Stomach (tissue), 9 donors: ENCODE measurements around the gene CYP17A1. TPM values are rescaled to one million over a fixed set of nuclear protein-coding genes. Genes with fewer than 3 reads are reported as not detected.
A peak's percentile ranks its signal among the peaks of the same experiment; 100 is the strongest.

Experiments
- DNase-seq, 2 donors: peaks; one replicate each; pipeline versions ENCODE4 v3.0.0 to v3.0.0-alpha.2; 2013 to 2019
- H3K27ac ChIP-seq, 5 donors: fragments of 200-600 bp in 4 of 5; sonication (generic) in 4 of 5; one replicate each; pipeline ENCODE4 v1.5.1; 2013 to 2019; ENCODE audit warnings: mild to moderate bottlenecking in 1 of 5, moderate library complexity in 1 of 5
- H3K27me3 ChIP-seq, 3 donors: fragments of 200-600 bp; sonication (generic); one replicate each; pipeline ENCODE4 v1.5.1; 2017 to 2019; ENCODE audit warnings: mixed run types in 1 of 3
- H3K36me3 ChIP-seq, 4 donors: fragments of 200-600 bp; sonication (generic); 1 replicate in 3 of 4; 2 replicates in 1 of 4; pipeline ENCODE4 v1.5.1; 2016 to 2019
- H3K4me1 ChIP-seq, 4 donors: fragments of 200-600 bp; sonication (generic); one replicate each; pipeline ENCODE4 v1.5.1; 2016 to 2019
- H3K4me3 ChIP-seq, 4 donors: fragments of 200-600 bp; sonication (generic) in 3 of 4; one replicate each; pipeline ENCODE4 v1.5.1; 2016 to 2019; ENCODE audit warnings: mild to moderate bottlenecking in 1 of 4
- H3K9me3 ChIP-seq, 4 donors: fragments of 200-600 bp; sonication (generic); one replicate each; pipeline ENCODE4 v1.5.1; 2016 to 2019
- EP300 ChIP-seq: sonication (generic); formaldehyde crosslinking; IDR thresholded peaks from one replicate; pipeline ENCODE4 v1.6.1; 2017; ENCODE audit warnings: antibody characterized with exemption
- POLR2A ChIP-seq, 4 donors: fragments of 450-650 bp; IDR thresholded peaks; one replicate each; pipeline ENCODE4 v1.6.1; 2016; ENCODE audit warnings: antibody characterized with exemption in 4 of 4, control low read depth in 2 of 4, mild to moderate bottlenecking in 1 of 4, moderate library complexity in 1 of 4
- POLR2AphosphoS5 ChIP-seq, 3 donors: sonication (generic); formaldehyde crosslinking; IDR thresholded peaks; one replicate each; pipeline ENCODE4 v1.6.1; 2016; ENCODE audit warnings: antibody characterized with exemption in 3 of 3
- WGBS, 5 donors: extraction: QIAGEN DNeasy Blood & Tissue Kit in 3 of 5; methylation state at CpG; one replicate each; pipeline versions ENCODE4 v1.1.5 to v1.1.7; 2013 to 2018; 5-methylcytosine and 5-hydroxymethylcytosine counted together
- intact Hi-C: fragments of 100-400 bp; cut with DNase I; formaldehyde crosslinking; loops from one replicate; pipeline ENCODE4 v1.15.1; 2023; ENCODE audit warnings: low total_unique reads
- polyA plus RNA-seq, 3 donors: library from polyadenylated mRNA; stranded (reverse); fragments of 200-250 nt; gene quantifications; one replicate each; pipeline ENCODE4 v1.2.3, GENCODE V29; 2013
- total RNA-seq, 5 donors: library from RNA; depleted of rRNA; stranded (reverse); fragments of >200 nt; gene quantifications; one replicate each; pipeline versions ENCODE4 v1.1.0 to v1.2.3, GENCODE V29; 2014 to 2016
- TF ChIP-seq, protein P1 (sequence below), 7 experiments: fragments of 450-650 bp in 4 of 7; fragments of 200-600 bp in 3 of 7; sonication (generic) in 3 of 7; IDR thresholded peaks; one replicate each; pipeline ENCODE4 v1.5.1; 2016 to 2019; ENCODE audit warnings: antibody characterized with exemption in 7 of 7, control low read depth in 2 of 7, mild to moderate bottlenecking in 1 of 7
- donor health status: healthy with polysubstance abuse.
- donor health status: Bipolar disorder and iron deficiency.
- donor health status: healthy.

CYP17A1 gene
- total and polyA plus RNA-seq, 8 donors: 0.30 to 106 (median 0.37) TPM; not detected in 5

GRCh38 chr10:102791754-102792395 is 45.3 kb downstream of the CYP17A1 start:
- H3K27me3 ChIP-seq: no peaks in the 10 kb centered on the region
- peaks cover 19 to 95% (median 59%) of the 10 kb centered on the region in 4 donors for H3K4me1 ChIP-seq
- no peak for TF ChIP-seq POLR2A (IDR thresholded peaks at IDR 0.05)
- no peak for TF ChIP-seq POLR2AphosphoS5 (IDR thresholded peaks at IDR 0.05)
- TF ChIP-seq EP300: no peak
- TF ChIP-seq, protein P1, sequence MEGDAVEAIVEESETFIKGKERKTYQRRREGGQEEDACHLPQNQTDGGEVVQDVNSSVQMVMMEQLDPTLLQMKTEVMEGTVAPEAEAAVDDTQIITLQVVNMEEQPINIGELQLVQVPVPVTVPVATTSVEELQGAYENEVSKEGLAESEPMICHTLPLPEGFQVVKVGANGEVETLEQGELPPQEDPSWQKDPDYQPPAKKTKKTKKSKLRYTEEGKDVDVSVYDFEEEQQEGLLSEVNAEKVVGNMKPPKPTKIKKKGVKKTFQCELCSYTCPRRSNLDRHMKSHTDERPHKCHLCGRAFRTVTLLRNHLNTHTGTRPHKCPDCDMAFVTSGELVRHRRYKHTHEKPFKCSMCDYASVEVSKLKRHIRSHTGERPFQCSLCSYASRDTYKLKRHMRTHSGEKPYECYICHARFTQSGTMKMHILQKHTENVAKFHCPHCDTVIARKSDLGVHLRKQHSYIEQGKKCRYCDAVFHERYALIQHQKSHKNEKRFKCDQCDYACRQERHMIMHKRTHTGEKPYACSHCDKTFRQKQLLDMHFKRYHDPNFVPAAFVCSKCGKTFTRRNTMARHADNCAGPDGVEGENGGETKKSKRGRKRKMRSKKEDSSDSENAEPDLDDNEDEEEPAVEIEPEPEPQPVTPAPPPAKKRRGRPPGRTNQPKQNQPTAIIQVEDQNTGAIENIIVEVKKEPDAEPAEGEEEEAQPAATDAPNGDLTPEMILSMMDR (IDR thresholded peaks at IDR 0.05): no peak
- no peak for DNase-seq
- H3K36me3 ChIP-seq: peaks cover 0 to 4% (median 0%) of the 10 kb centered on the region in 4 donors
- peak overlapping the region in 3 of 5 donors; percentile 17 to 57 (median 41) for H3K27ac ChIP-seq
- no peak overlapping the region for H3K4me3 ChIP-seq
- H3K9me3 ChIP-seq: no peaks in the 10 kb centered on the region
- intact Hi-C loops: no loop called here
- WGBS, 5 donors: 62 to 81% (median 73%) methylated on average over 8 of the region's 8 CpGs

DNA sequence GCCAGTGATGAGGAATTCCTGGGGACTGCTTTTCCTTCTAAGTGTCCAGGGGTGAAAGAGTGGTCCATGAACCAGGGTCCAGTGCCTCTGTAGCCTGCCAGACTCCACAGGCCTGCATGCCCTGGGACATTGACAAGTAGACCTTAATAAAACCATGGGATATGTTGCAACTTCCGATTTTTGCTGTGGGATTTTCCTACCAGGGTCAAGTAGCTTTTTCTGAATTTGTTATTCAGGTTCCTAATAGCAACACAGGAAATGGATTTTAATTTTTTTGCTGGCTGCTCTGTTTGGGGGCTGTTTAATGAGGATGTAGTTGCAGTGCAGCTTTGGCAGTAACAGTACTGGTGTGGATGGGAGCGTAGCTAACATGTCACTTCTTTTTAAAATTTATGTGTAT is 51.4 kb downstream of the CYP17A1 start:
- Histone ChIP-seq H3K4me1 (peaks cover 49 to 95% (median 70%) of the 10 kb centered on the region in 4 donors), H3K27me3 (no peaks in the 10 kb centered on the region), H3K36me3 (peaks cover 0 to 4% (median 0%) of the 10 kb centered on the region in 4 donors), H3K27ac (peak overlapping the region in 4 of 5 donors; percentile 40 to 92 (median 90)), H3K9me3 (no peaks in the 10 kb centered on the region), H3K4me3 (no peak overlapping the region)
- 52 to 80% (median 67%) methylated on average over 2 of the region's 2 CpGs for WGBS, 5 donors
- TF ChIP-seq EP300: no peak
- TF ChIP-seq POLR2AphosphoS5 (IDR thresholded peaks at IDR 0.05): peak in 1 of 3 donors; percentile 7
- intact Hi-C loops: no loop called here
- DNase-seq: peak in 1 of 2 donors; percentile 73

DNA sequence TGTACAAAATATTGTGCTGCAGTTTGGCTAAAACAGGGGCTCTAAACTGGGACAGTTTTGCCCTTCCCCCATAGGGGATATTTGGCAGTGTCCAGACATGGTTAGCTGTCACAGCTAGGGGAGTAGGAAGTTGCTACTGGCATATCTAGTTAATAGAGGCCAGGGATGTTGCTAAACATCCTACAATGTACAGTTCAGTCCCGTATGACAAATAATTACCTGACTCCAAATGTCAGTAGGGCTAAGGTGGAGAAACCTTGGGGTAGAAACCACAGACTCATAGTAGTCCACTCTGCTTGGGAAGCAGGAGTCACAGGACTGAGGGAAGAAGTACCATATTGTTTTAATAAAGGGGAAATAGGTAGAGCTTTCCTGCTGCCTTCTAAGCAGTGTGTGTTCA is 53.6 kb downstream of the CYP17A1 start:
- Histone ChIP-seq H3K27ac (peak overlapping the region; percentile 72 to 92 (median 89)), H3K36me3 (no peaks in the 10 kb centered on the region), H3K9me3 (no peaks in the 10 kb centered on the region), H3K27me3 (no peaks in the 10 kb centered on the region), H3K4me1 (peaks cover 68 to 97% (median 80%) of the 10 kb centered on the region in 4 donors), H3K4me3 (peak overlapping the region in 1 of 4 donors; percentile 10)
- 29 to 67% (median 52%) methylated on average over 1 of the region's 1 CpG for WGBS, 5 donors
- TF ChIP-seq POLR2AphosphoS5 (IDR thresholded peaks at IDR 0.05) (no peak), EP300 (no peak), POLR2A (IDR thresholded peaks at IDR 0.05) (no peak)
- TF ChIP-seq, protein P1 (IDR thresholded peaks at IDR 0.05): no peak
- DNase-seq: no peak
- intact Hi-C loops: no loop called here

DNA sequence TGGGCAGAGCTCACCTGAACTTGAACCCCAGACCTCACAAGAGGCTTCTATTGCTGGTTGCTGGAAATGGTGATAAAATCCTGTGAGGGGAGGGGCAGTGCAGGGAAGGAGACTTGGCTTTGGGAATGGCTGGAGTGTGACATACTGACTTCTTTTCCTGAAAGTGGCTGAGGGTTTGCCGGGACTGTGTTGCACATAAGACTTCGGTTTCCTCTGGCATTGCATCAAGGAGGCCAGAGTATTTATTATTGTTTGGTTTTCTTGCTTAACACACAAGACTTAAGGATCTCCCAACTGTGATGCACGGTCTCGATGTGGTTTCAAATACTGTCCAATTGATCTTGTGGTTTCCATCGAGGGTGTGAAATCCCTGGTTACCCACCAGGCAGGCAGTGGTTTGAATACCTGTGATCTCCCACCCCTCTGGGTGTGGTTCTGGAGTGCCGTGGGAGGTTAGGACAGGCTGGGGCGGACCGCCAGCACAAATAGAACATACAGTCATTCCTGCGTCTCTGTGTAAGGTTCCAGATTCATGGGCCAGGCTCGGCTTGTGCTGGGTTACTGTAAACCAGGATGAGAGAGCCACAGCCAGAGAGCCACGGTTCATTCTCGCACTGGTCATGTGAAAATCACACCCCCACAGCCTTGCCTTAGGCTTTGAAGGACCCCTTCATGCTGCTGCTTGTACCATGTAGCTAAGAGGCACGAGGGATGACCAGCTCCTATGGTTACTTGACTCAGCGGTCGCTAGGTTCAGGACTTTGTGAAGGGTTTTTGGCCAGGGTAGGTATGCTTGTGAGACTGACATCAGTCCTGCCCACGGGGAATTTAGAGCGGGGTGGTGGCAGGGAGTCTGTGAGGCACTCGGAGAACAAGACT is 54.3 kb downstream of the CYP17A1 start:
- peak; percentile 61 to 73 for DNase-seq
- WGBS, 5 donors: 33 to 51% (median 39%) methylated on average over 13 to 18 of the region's 18 CpGs
- peaks cover 68 to 97% (median 82%) of the 10 kb centered on the region in 4 donors for H3K4me1 ChIP-seq
- peak overlapping the region in 2 of 4 donors; percentile 9 to 10 for H3K4me3 ChIP-seq
- no peaks in the 10 kb centered on the region for H3K9me3 ChIP-seq
- TF ChIP-seq POLR2AphosphoS5 (IDR thresholded peaks at IDR 0.05) (peak; percentile 37 to 82 (median 56)), POLR2A (IDR thresholded peaks at IDR 0.05) (no peak), EP300 (peak; percentile 45)
- TF ChIP-seq, protein P1 (IDR thresholded peaks at IDR 0.05): no peak
- no peaks in the 10 kb centered on the region for H3K36me3 ChIP-seq
- intact Hi-C loops: no loop called here
- H3K27ac ChIP-seq: peak overlapping the region; percentile 72 to 92 (median 89)
- H3K27me3 ChIP-seq: no peaks in the 10 kb centered on the region
